Sigmoid colon (tissue), 7 donors: Measurements from ENCODE around the gene UTP11. TPM values are rescaled to one million over a fixed set of nuclear protein-coding genes. Genes with fewer than 3 reads are reported as not detected.
A peak's percentile ranks its signal among the peaks of the same experiment; 100 is the strongest.

ENCODE experiments used
- DNase-seq: peaks from one replicate; pipeline ENCODE4 v3.0.0-alpha.2; 2019
- H3K27ac ChIP-seq, 4 donors: fragments of 200-600 bp; sonication (generic); one replicate each; pipeline ENCODE4 v1.5.1; 2016 to 2019; ENCODE audit warnings: mild to moderate bottlenecking in 1 of 4
- H3K27me3 ChIP-seq, 3 donors: fragments of 200-600 bp; sonication (generic); one replicate each; pipeline ENCODE4 v1.5.1; 2019; ENCODE audit warnings: mild to moderate bottlenecking in 1 of 3
- H3K36me3 ChIP-seq, 4 donors: fragments of 200-600 bp; sonication (generic); one replicate each; pipeline ENCODE4 v1.5.1; 2016 to 2019
- H3K4me1 ChIP-seq, 4 donors: fragments of 200-600 bp; sonication (generic); one replicate each; pipeline ENCODE4 v1.5.1; 2017 to 2019
- H3K4me3 ChIP-seq, 4 donors: fragments of 200-600 bp; sonication (generic); one replicate each; pipeline ENCODE4 v1.5.1; 2017 to 2019; ENCODE audit warnings: mild to moderate bottlenecking in 2 of 4, moderate library complexity in 1 of 4
- H3K9me3 ChIP-seq, 4 donors: fragments of 200-600 bp in 3 of 4; sonication (generic) in 3 of 4; one replicate each; pipeline versions ENCODE4 v1.5.1 to v1.6.1; 2013 to 2019
- CTCF ChIP-seq, 4 experiments: fragments of 450-650 bp in 3 of 4; fragments of 200-600 bp in 1 of 4; IDR thresholded peaks; one replicate each; pipeline ENCODE4 v1.5.1; 2016 to 2019; ENCODE audit warnings: antibody characterized with exemption in 4 of 4, mild to moderate bottlenecking in 3 of 4, moderate library complexity in 2 of 4
- EP300 ChIP-seq, 4 donors: sonication (generic); formaldehyde crosslinking; IDR thresholded peaks; one replicate each; pipeline ENCODE4 v1.6.1; 2017; ENCODE audit warnings: antibody characterized with exemption in 4 of 4
- POLR2A ChIP-seq, 2 donors: fragments of 450-650 bp; IDR thresholded peaks; one replicate each; pipeline ENCODE4 v1.6.1; 2016; ENCODE audit warnings: antibody characterized with exemption in 2 of 2, mild to moderate bottlenecking in 2 of 2, moderate library complexity in 2 of 2
- POLR2AphosphoS5 ChIP-seq, 4 donors: sonication (generic); formaldehyde crosslinking; IDR thresholded peaks; one replicate each; pipeline ENCODE4 v1.6.1; 2017; ENCODE audit warnings: antibody characterized with exemption in 4 of 4
- WGBS, 2 donors: extraction: QIAGEN DNeasy Blood & Tissue Kit; methylation state at CpG; one replicate each; pipeline ENCODE4 v1.1.7; 2013; 5-methylcytosine and 5-hydroxymethylcytosine counted together
- intact Hi-C: fragments of 100-400 bp; cut with DNase I; formaldehyde crosslinking; loops from one replicate; pipeline ENCODE4 v1.15.1; 2023
- polyA plus RNA-seq, 3 donors: library from polyadenylated mRNA; stranded (reverse); fragments of 200-250 nt; gene quantifications; one replicate each; pipeline ENCODE4 v1.2.3, GENCODE V29; 2013
- total RNA-seq, 4 donors: library from RNA; depleted of rRNA; stranded (reverse); fragments of >200 nt; gene quantifications; one replicate each; pipeline ENCODE4 v1.1.0, GENCODE V29; 2016
- donor health status: healthy with polysubstance abuse.
- donor health status: Bipolar disorder and iron deficiency.
- donor health status: healthy.

Gene UTP11
- total and polyA plus RNA-seq, 7 donors = 14.4 to 76.5 (median 54.8) TPM

- DNase-seq = no peak
- TF ChIP-seq POLR2A (IDR thresholded peaks at IDR 0.05) (no peak), POLR2AphosphoS5 (IDR thresholded peaks at IDR 0.05) (no peak), CTCF (IDR thresholded peaks at IDR 0.05) (no peak), EP300 (IDR thresholded peaks at IDR 0.05) (no peak)
- H3K9me3 ChIP-seq = no peaks in the 10 kb centered on the region
- intact Hi-C loops = no loop called here
- H3K27ac ChIP-seq = peak overlapping the region; percentile 95 to 98 (median 96)
- peak overlapping the region in 2 of 4 donors; percentile 75 to 85 for H3K4me3 ChIP-seq
- H3K4me1 ChIP-seq = peaks cover 0 to 53% (median 47%) of the 10 kb centered on the region in 4 donors
- H3K36me3 ChIP-seq = peaks cover 6 to 27% (median 18%) of the 10 kb centered on the region in 4 donors
- WGBS, 2 donors = 55 to 65% methylated on average over 4 of the region's 4 CpGs
- H3K27me3 ChIP-seq = no peaks in the 10 kb centered on the region
These were observed 1.6 kb downstream of the UTP11 start for GRCh38 chr1:38014171-38014570.

GRCh38 chr1:38014724-38015424 is 2.3 kb downstream of the UTP11 start:
- Histone ChIP-seq H3K4me1 (peaks cover 0 to 53% (median 47%) of the 10 kb centered on the region in 4 donors), H3K9me3 (no peaks in the 10 kb centered on the region), H3K4me3 (no peak overlapping the region), H3K27ac (peak overlapping the region; percentile 74 to 98 (median 96)), H3K27me3 (no peaks in the 10 kb centered on the region), H3K36me3 (peaks cover 12 to 34% (median 25%) of the 10 kb centered on the region in 4 donors)
- no peak for TF ChIP-seq POLR2A (IDR thresholded peaks at IDR 0.05)
- no peak for TF ChIP-seq CTCF (IDR thresholded peaks at IDR 0.05)
- TF ChIP-seq POLR2AphosphoS5 (IDR thresholded peaks at IDR 0.05) = no peak
- TF ChIP-seq EP300 (IDR thresholded peaks at IDR 0.05) = no peak
- intact Hi-C loops = no loop called here
- 75 to 89% methylated on average over 11 of the region's 11 CpGs for WGBS, 2 donors
- DNase-seq = no peak

- Histone ChIP-seq H3K9me3 (no peaks in the 10 kb centered on the region), H3K27me3 (no peaks in the 10 kb centered on the region), H3K27ac (peak overlapping the region; percentile 74 to 98 (median 96)), H3K4me1 (peaks cover 0 to 53% (median 47%) of the 10 kb centered on the region in 4 donors), H3K4me3 (peak overlapping the region in 1 of 4 donors; percentile 12), H3K36me3 (peaks cover 13 to 46% (median 36%) of the 10 kb centered on the region in 4 donors)
- 73 to 76% methylated on average over 6 of the region's 6 CpGs for WGBS, 2 donors
- peak; percentile 87 for DNase-seq
- peak in 3 of 4 donors; percentile 35 to 85 (median 47) for TF ChIP-seq POLR2AphosphoS5 (IDR thresholded peaks at IDR 0.05)
- TF ChIP-seq POLR2A (IDR thresholded peaks at IDR 0.05) = no peak
- peak in 1 of 4 experiments; percentile 16 for TF ChIP-seq CTCF (IDR thresholded peaks at IDR 0.05)
- TF ChIP-seq EP300 (IDR thresholded peaks at IDR 0.05) = peak in 3 of 4 donors; percentile 10 to 93 (median 46)
- intact Hi-C loops = loop anchor here (1.0 kb wide), 1 partner anchor 26 kb away; the partner anchor contains the start of gene SF3A3
These were observed 3.6 kb downstream of the UTP11 start for GRCh38 chr1:38015978-38016725.

GRCh38 chr1:38018864-38019343 is 6.4 kb downstream of the UTP11 start:
- Histone ChIP-seq H3K9me3 (no peaks in the 10 kb centered on the region), H3K4me3 (no peak overlapping the region), H3K27ac (peak overlapping the region in 3 of 4 donors; percentile 95 to 98 (median 98)), H3K36me3 (peaks cover 29 to 74% (median 62%) of the 10 kb centered on the region in 4 donors), H3K4me1 (peaks cover 0 to 44% (median 37%) of the 10 kb centered on the region in 4 donors), H3K27me3 (no peaks in the 10 kb centered on the region)
- TF ChIP-seq EP300 (IDR thresholded peaks at IDR 0.05) = no peak
- peak; percentile 15 to 57 (median 31) for TF ChIP-seq CTCF (IDR thresholded peaks at IDR 0.05)
- TF ChIP-seq POLR2A (IDR thresholded peaks at IDR 0.05) = no peak
- no peak for TF ChIP-seq POLR2AphosphoS5 (IDR thresholded peaks at IDR 0.05)
- WGBS, 2 donors = 69 to 70% methylated on average over 6 of the region's 6 CpGs
- intact Hi-C loops = no loop called here
- no peak for DNase-seq
